ENCODE measurements around the gene ALDH6A1. TPM values are rescaled to one million over a fixed set of nuclear protein-coding genes. Genes with fewer than 3 reads are reported as not detected.

The ALDH6A1 gene
- total and polyA plus RNA-seq, 2 of the 13 experiments (the other 11 are each of a cell fraction or from before 2014, with no cell fraction given), result 26.9 to 49.9 TPM

DNA sequence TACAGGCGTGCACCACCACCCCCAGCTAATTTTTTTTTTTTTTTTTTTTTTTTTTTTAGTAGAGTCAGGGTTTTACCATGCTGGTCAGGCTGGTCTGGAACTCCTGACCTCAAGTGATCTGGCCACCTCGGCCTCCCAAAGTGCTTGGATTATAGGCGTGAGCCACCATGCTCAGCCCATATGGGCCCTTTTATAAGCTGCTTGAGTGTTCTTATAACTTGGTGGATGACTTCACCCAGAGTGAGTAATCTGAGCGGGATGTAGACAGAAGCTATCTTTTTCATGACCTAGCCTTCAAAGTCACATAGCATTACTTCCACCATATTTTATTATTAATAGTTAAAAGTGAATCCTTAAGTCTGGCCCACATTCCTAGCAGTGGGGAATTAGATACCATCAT, 48.7 kb downstream of the ALDH6A1 start:
- Histone ChIP-seq H3K79me2 (ENCODE audit: insufficient read depth, low read length) (no peaks in the 10 kb centered on the region), H3K27me3 (ENCODE audit: control insufficient read depth in 1 of 2, insufficient read depth in 2 of 2, low read length in 2 of 2) (no peaks in the 10 kb centered on the region), H3K4me1 (ENCODE audit: insufficient read depth, low read length) (no peaks in the 10 kb centered on the region), H3K9ac (ENCODE audit: insufficient read depth, low read depth, low read length) (no peak overlapping the region), H3K36me3 (replicated peaks in 1 of 2; ENCODE audit: control insufficient read depth in 1 of 2, insufficient read depth in 2 of 2, low read length in 2 of 2) (no peaks in the 10 kb centered on the region), H3K9me3 (ENCODE audit: low read length) (no peaks in the 10 kb centered on the region), H3K27ac (ENCODE audit: extremely low read length, insufficient read depth, low read length) (no peak overlapping the region), H3K4me3 (replicated peaks in 1 of 3; ENCODE audit: insufficient read depth in 1 of 3, low read depth in 2 of 3, low read length in 3 of 3) (no peak overlapping the region), H3K4me2 (ENCODE audit: low read depth, low read length) (no peak overlapping the region), H2AFZ (ENCODE audit: low read length) (no peak overlapping the region), H4K20me1 (ENCODE audit: insufficient read depth, low read length) (no peaks in the 10 kb centered on the region)
- intact Hi-C loops (cut with micrococcal nuclease; ENCODE audit: unreplicated experiment) (loop anchor here (5.0 kb wide), 2 partner anchors 38 to 83 kb away; partner anchors contain the start of genes COQ6 and FAM161B), in situ Hi-C loops (cut with HindIII; ENCODE audit: extremely low pct_ligation_motif_present, low pct_unique_long_range_greater_than_20kb) (loop anchor here (25.0 kb wide), 1 partner anchor 298 kb away; no protein-coding TSS in a partner anchor)
- TF ChIP-seq ZIK1 (CRISPR knock-in tag; IDR thresholded peaks at IDR 0.05; ENCODE audit: borderline replicate concordance, low read depth) (no peak), ZNF431 (CRISPR knock-in tag; IDR thresholded peaks at IDR 0.05; ENCODE audit: borderline replicate concordance, low read depth) (no peak), NCOR1 (IDR thresholded peaks at IDR 0.05; ENCODE audit: borderline replicate concordance, low read length) (no peak), IRF2 (CRISPR knock-in tag; IDR thresholded peaks at IDR 0.05) (no peak), ZNF557 (CRISPR knock-in tag; IDR thresholded peaks at IDR 0.05) (no peak), ZNF7 (CRISPR knock-in tag; IDR thresholded peaks at IDR 0.05) (no peak), SAP130 (CRISPR knock-in tag; IDR thresholded peaks at IDR 0.05; ENCODE audit: low read depth) (no peak)
- TF ChIP-seq, protein P1, sequence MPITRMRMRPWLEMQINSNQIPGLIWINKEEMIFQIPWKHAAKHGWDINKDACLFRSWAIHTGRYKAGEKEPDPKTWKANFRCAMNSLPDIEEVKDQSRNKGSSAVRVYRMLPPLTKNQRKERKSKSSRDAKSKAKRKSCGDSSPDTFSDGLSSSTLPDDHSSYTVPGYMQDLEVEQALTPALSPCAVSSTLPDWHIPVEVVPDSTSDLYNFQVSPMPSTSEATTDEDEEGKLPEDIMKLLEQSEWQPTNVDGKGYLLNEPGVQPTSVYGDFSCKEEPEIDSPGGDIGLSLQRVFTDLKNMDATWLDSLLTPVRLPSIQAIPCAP (CRISPR knock-in tag; IDR thresholded peaks at IDR 0.05; ENCODE audit: low read depth), result no peak
- TF ChIP-seq, protein P2, sequence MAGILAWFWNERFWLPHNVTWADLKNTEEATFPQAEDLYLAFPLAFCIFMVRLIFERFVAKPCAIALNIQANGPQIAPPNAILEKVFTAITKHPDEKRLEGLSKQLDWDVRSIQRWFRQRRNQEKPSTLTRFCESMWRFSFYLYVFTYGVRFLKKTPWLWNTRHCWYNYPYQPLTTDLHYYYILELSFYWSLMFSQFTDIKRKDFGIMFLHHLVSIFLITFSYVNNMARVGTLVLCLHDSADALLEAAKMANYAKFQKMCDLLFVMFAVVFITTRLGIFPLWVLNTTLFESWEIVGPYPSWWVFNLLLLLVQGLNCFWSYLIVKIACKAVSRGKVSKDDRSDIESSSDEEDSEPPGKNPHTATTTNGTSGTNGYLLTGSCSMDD (CRISPR knock-in tag; IDR thresholded peaks at IDR 0.05), result no peak
- TF ChIP-seq, protein P3, sequence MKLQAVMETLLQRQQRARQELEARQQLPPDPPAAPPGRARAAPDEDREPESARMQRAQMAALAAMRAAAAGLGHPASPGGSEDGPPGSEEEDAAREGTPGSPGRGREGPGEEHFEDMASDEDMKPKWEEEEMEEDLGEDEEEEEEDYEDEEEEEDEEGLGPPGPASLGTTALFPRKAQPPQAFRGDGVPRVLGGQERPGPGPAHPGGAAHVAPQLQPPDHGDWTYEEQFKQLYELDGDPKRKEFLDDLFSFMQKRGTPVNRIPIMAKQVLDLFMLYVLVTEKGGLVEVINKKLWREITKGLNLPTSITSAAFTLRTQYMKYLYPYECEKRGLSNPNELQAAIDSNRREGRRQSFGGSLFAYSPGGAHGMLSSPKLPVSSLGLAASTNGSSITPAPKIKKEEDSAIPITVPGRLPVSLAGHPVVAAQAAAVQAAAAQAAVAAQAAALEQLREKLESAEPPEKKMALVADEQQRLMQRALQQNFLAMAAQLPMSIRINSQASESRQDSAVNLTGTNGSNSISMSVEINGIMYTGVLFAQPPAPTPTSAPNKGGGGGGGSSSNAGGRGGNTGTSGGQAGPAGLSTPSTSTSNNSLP (IDR thresholded peaks at IDR 0.05; ENCODE audit: low read depth, low read length), result no peak
- CTCF ChIA-PET (ENCODE audit: low intra/inter-chr PET ratio, low total read pairs), result no interaction called here
- POLR2A ChIA-PET, result interaction anchor here (1.8 kb wide), 1 partner anchor 38 kb away, joined by 6 read pairs; no protein-coding TSS in a partner anchor
- 95% methylated on average over 4 of the region's 4 CpGs for WGBS (ENCODE audit: low lambda C conversion rate)
- ATAC-seq (no peak), FAIRE-seq (no peak), DNase-seq (ENCODE audit: low spot score) (no peak)
- BruUV-seq (replicated peaks), result no TSS peak

Measured in HepG2 (cell line).